Astrocyte of the spinal cord (primary cell): Measurements from ENCODE around the gene LTBP2.

Source experiments
- DNase-seq: peaks from one replicate; pipeline ENCODE4 v3.0.0; 2011; ENCODE audit warnings: low read depth, low spot score
- H3K4me3 ChIP-seq: 2 replicates; pipeline ENCODE4 v1.5.1; 2011; ENCODE audit warnings: low read depth, mild to moderate bottlenecking, low read length, moderate library complexity
- CTCF ChIP-seq: IDR thresholded peaks from 2 replicates; pipeline ENCODE4 v1.5.1; 2012; ENCODE audit warnings: low read depth, mild to moderate bottlenecking, low read length, inconsistent platforms
- in situ Hi-C: cut with HindIII; loops from 2 replicates; pipeline ENCODE4 v1.10.0; 2017; ENCODE audit warnings: low sequenced_read_pairs

Gene LTBP2

DNA sequence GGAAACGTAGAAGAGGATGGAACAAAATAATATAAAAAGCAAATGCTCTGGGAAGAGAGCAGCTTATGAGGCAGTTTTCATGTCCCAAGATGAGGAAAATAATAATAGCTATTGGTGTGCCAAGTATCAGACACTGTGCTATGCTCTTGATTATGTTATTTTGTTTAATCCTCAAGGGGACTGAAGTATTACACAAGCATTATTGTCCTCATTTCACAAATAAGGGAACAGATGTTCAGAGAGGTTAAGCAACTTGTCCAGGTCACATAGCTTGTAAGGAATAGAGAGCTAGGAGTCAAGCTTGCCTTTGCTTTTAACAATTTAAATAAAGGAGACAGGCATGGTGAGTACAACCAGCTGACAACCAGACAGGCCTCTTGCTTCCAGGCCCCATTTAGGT lies 26.9 kb upstream of the LTBP2 start:
- no peak for TF ChIP-seq CTCF
- in situ Hi-C loops = no loop called here
- no peak overlapping the region for H3K4me3 ChIP-seq
- DNase-seq = no peak

GRCh38 chr14:74638066-74638465 lies 26.0 kb upstream of the LTBP2 start:
- no peak overlapping the region for H3K4me3 ChIP-seq
- TF ChIP-seq CTCF = no peak
- DNase-seq = no peak
- in situ Hi-C loops = no loop called here

GRCh38 chr14:74637178-74637550 lies 25.1 kb upstream of the LTBP2 start:
- DNase-seq = no peak
- no peak overlapping the region for H3K4me3 ChIP-seq
- in situ Hi-C loops = no loop called here
- TF ChIP-seq CTCF = no peak

GRCh38 chr14:74636424-74637177 lies 24.6 kb upstream of the LTBP2 start:
- no peak overlapping the region for H3K4me3 ChIP-seq
- in situ Hi-C loops = no loop called here
- TF ChIP-seq CTCF = no peak
- no peak for DNase-seq

- no peak for TF ChIP-seq CTCF
- no peak overlapping the region for H3K4me3 ChIP-seq
- in situ Hi-C loops = no loop called here
- DNase-seq = no peak
Measured at GRCh38 chr14:74635847-74636246, 23.8 kb upstream of the LTBP2 start.

GRCh38 chr14:74634964-74635363 lies 22.9 kb upstream of the LTBP2 start:
- no peak overlapping the region for H3K4me3 ChIP-seq
- DNase-seq = no peak
- TF ChIP-seq CTCF = no peak
- in situ Hi-C loops = no loop called here
